K562 (cell line): ENCODE results near the gene EEFSEC. TPM values are rescaled to one million over a fixed set of nuclear protein-coding genes. Genes with fewer than 3 reads are reported as not detected.
A peak's percentile ranks its signal among the peaks of the same experiment; 100 is the strongest.

Experiments
- ATAC-seq: fragments of 200-7000 bp; cut with Tn5 transposase; 3 replicates; pipeline ENCODE4 v1.9.1; 2020; ENCODE audit warnings: moderate library complexity
- BruUV-seq: library from RNA; stranded (reverse); fragments of 400-500 nt; replicated peaks from 2 replicates; lab custom pipeline; 2021; lab: Mats Ljungman, UMichigan
- CTCF ChIA-PET: fragments of 300-600 bp; formaldehyde crosslinking; extraction: SDS; loops from one replicate; lab custom pipeline; 2021; ENCODE audit warnings: low intra/inter-chr PET ratio; lab: Yijun Ruan, JAX
- POLR2A ChIA-PET: fragments of 300-600, 350-650 bp; sonication (Branson Sonifier 250); formaldehyde crosslinking; extraction: SDS; loops from one replicate; lab custom pipeline; 2021; ENCODE audit warnings: antibody characterized with exemption, inconsistent platforms; lab: Yijun Ruan, JAX
- DNase-seq, 4 experiments: peaks; one replicate each; pipeline versions ENCODE4 v3.0.0 to v3.0.0-alpha.2; 2011 to 2018; ENCODE audit warnings: low spot score in 3 of 4, mixed read lengths in 3 of 4; ENCODE audit errors: extremely low read depth in 1 of 4
- FAIRE-seq: peaks from 2 replicates; lab custom pipeline; 2011; peaks lifted over from hg19 to GRCh38; lab: Jason Lieb, UNC
- H2AFZ ChIP-seq: 2 replicates; pipeline ENCODE4 v1.6.0; 2011; ENCODE audit warnings: low read depth, low read length, control low read depth, inconsistent platforms
- H3K27ac ChIP-seq: fragments of 200-600 bp; 3 replicates; pipeline ENCODE4 v1.8.0; 2011; ENCODE audit warnings: low read depth, mild to moderate bottlenecking, control low read depth, inconsistent platforms, low read length, moderate library complexity, mixed read lengths; ENCODE audit errors: extremely low read depth
- H3K27me3 ChIP-seq, 2 experiments: fragments of 300-600 bp in 1 of 2; 2 replicates in 1 of 2; 3 replicates in 1 of 2; pipeline versions ENCODE4 v1.6.0 to v1.8.0; 2011; ENCODE audit warnings: inconsistent platforms in 2 of 2, low read length in 2 of 2, mild to moderate bottlenecking in 1 of 2, mixed read lengths in 1 of 2, moderate library complexity in 1 of 2; ENCODE audit not compliant: control insufficient read depth in 2 of 2, insufficient read depth in 2 of 2
- H3K36me3 ChIP-seq: fragments of 300-600 bp; 3 replicates; pipeline ENCODE4 v1.8.0; 2011; ENCODE audit warnings: mild to moderate bottlenecking, low read length, inconsistent platforms; ENCODE audit not compliant: control insufficient read depth, insufficient read depth
- H3K4me1 ChIP-seq, 2 experiments: fragments of 200-600 bp in 1 of 2; replicated peaks in 1 of 2; 2 replicates in 1 of 2; 3 replicates in 1 of 2; pipeline versions ENCODE4 v1.5.1 to v1.8.0; 2011; ENCODE audit warnings: inconsistent platforms in 2 of 2, low read length in 2 of 2, mild to moderate bottlenecking in 1 of 2, mixed read lengths in 1 of 2, moderate library complexity in 1 of 2; ENCODE audit not compliant: control insufficient read depth in 2 of 2, insufficient read depth in 2 of 2
- H3K4me2 ChIP-seq: 2 replicates; pipeline ENCODE4 v1.6.1; 2011; ENCODE audit warnings: low read length, control low read depth, inconsistent platforms, mixed read lengths; ENCODE audit not compliant: insufficient read depth
- H3K4me3 ChIP-seq: fragments of 200-600 bp; sonication (generic), shearing (Covaris generic); 2 replicates; pipeline ENCODE4 v1.5.1; 2016; ENCODE audit warnings: control low read depth, inconsistent platforms
- H3K79me2 ChIP-seq: fragments of 200-600 bp; 3 replicates; pipeline ENCODE4 v1.8.0; 2011; ENCODE audit warnings: low read length, inconsistent platforms; ENCODE audit not compliant: control insufficient read depth, insufficient read depth
- H3K9ac ChIP-seq, 2 experiments: 2 replicates each; pipeline versions ENCODE4 v1.6.0 to v1.6.1; 2011; ENCODE audit warnings: low read depth in 2 of 2, low read length in 2 of 2, control low read depth in 1 of 2, inconsistent platforms in 1 of 2, mild to moderate bottlenecking in 1 of 2, mixed read lengths in 1 of 2; ENCODE audit not compliant: insufficient read depth in 1 of 2
- H3K9me1 ChIP-seq: one replicate; pipeline ENCODE4 v1.6.0; 2011; ENCODE audit warnings: inconsistent platforms, mild to moderate bottlenecking, low read length, moderate library complexity; ENCODE audit not compliant: control insufficient read depth, insufficient read depth
- H3K9me3 ChIP-seq: replicated peaks from 2 replicates; pipeline ENCODE4 v1.5.1; 2011; ENCODE audit warnings: low read depth, low read length, inconsistent platforms; ENCODE audit not compliant: control insufficient read depth, insufficient read depth
- H4K20me1 ChIP-seq: replicated peaks from 2 replicates; pipeline ENCODE4 v1.6.1; 2011; ENCODE audit warnings: low read length, inconsistent platforms, mixed read lengths; ENCODE audit not compliant: control insufficient read depth, insufficient read depth
- DDX20 ChIP-seq: fragments of 450-650 bp; IDR thresholded peaks from 2 replicates; pipeline ENCODE4 v1.6.1; 2016; ENCODE audit warnings: missing genetic modification characterization, low read depth, mild to moderate bottlenecking, missing compliant biosample characterization, moderate library complexity
- GATA2 ChIP-seq: sonication (generic); formaldehyde crosslinking; IDR thresholded peaks from 2 replicates; pipeline ENCODE4 v1.4.0; 2020; ENCODE audit warnings: mild to moderate bottlenecking, missing genetic modification reagents
- PCBP1 ChIP-seq: fragments of 200-400 bp; formaldehyde crosslinking; IDR thresholded peaks from 2 replicates; pipeline ENCODE4 v1.6.1; 2018; ENCODE audit warnings: mild to moderate bottlenecking, low read depth, low read length; ENCODE audit not compliant: poor library complexity, severe bottlenecking
- POLR2AphosphoS5 ChIP-seq: IDR thresholded peaks from 2 replicates; pipeline ENCODE4 v1.6.1; 2011; ENCODE audit warnings: mild to moderate bottlenecking, low read depth, low read length, moderate library complexity; ENCODE audit not compliant: control insufficient read depth, insufficient read depth
- POLR3G ChIP-seq: IDR thresholded peaks from 2 replicates; pipeline ENCODE4 v1.6.1; 2011; ENCODE audit not compliant: insufficient read length, insufficient replicate concordance; ENCODE audit errors: extremely low read depth
- TAF9B ChIP-seq: fragments of 450-650 bp; IDR thresholded peaks from 2 replicates; pipeline ENCODE4 v1.6.1; 2018; ENCODE audit warnings: mild to moderate bottlenecking; ENCODE audit not compliant: partially characterized antibody
- TBL1XR1 ChIP-seq, 2 experiments: IDR thresholded peaks; 2 replicates each; pipeline ENCODE4 v1.6.1; 2012; ENCODE audit warnings: improper control_type of control experiment in 2 of 2, low read length in 2 of 2, mild to moderate bottlenecking in 1 of 2
- ZNF23 ChIP-seq: fragments of 250-450 bp; sonication (Bioruptor Pico); IDR thresholded peaks from 2 replicates; pipeline ENCODE4 v1.4.0; 2020; ENCODE audit warnings: mild to moderate bottlenecking
- ZNF436 ChIP-seq: fragments of 250-450, 450-650 bp; sonication (Bioruptor Pico); formaldehyde crosslinking; IDR thresholded peaks from 2 replicates; pipeline ENCODE4 v1.7.0; 2020; ENCODE audit warnings: mild to moderate bottlenecking
- ZNF551 ChIP-seq: fragments of 250-450 bp; sonication (Bioruptor Pico); IDR thresholded peaks from 2 replicates; pipeline ENCODE4 v1.5.0; 2021; ENCODE audit warnings: mild to moderate bottlenecking, moderate library complexity
- WGBS: fragments of 100-300 bp; shearing (Covaris generic); methylation state at CpG from one replicate; pipeline ENCODE4 v1.1.6; 2016; ENCODE audit warnings: low coverage, mixed read lengths; ENCODE audit not compliant: insufficient coverage; ENCODE audit errors: missing lambda C conversion rate; 5-methylcytosine and 5-hydroxymethylcytosine counted together
- in situ Hi-C: fragments of 300-500 bp; cut with MboI; formaldehyde crosslinking; loops from 4 replicates; pipeline ENCODE4 v1.15.0; 2018; ENCODE audit warnings: inconsistent platforms, mixed read lengths
- intact Hi-C: fragments of 100-400 bp; cut with micrococcal nuclease; formaldehyde crosslinking; loops from 2 replicates; pipeline ENCODE4 v1.14.2; 2022
- polyA plus RNA-seq, 8 experiments: library from polyadenylated mRNA; depleted of rRNA in 4 of 8; stranded (reverse) in 5 of 8; unstranded in 3 of 8; fragments of >200 nt; fragmentation: Nextera tagmentation in 2 of 8; fragmentation: Illumina TruSeq in 1 of 8; extraction: Ambion mirVana in 2 of 8; extraction: Trizol in 1 of 8; gene quantifications; 2 replicates each; pipeline versions ENCODE4 v1.2.1 to v1.2.3, GENCODE V29; 2011 to 2014; ENCODE audit warnings: inconsistent platforms in 1 of 8, missing spikeins in 1 of 8
- total RNA-seq, 7 experiments: library from RNA; depleted of rRNA in 6 of 7; stranded (reverse); fragments of >200 nt in 6 of 7; fragmentation: Illumina TruSeq in 2 of 7; extraction: Trizol in 2 of 7; gene quantifications; 2 replicates each; pipeline versions ENCODE4 v1.2.1 to v1.2.3, GENCODE V29; 2011 to 2021; ENCODE audit warnings: low replicate concordance in 1 of 7
- TF ChIP-seq, protein P1 (sequence below): fragments of 250-450 bp; sonication (Bioruptor Pico); IDR thresholded peaks from 2 replicates; pipeline ENCODE4 v1.5.0; 2022; ENCODE audit warnings: mild to moderate bottlenecking
- TF ChIP-seq, protein P2 (sequence below): fragments of 250-450 bp; sonication (Bioruptor Pico); IDR thresholded peaks from 2 replicates; pipeline ENCODE4 v1.5.0; 2020; ENCODE audit warnings: mild to moderate bottlenecking, borderline replicate concordance
- TF ChIP-seq, protein P3 (sequence below): sonication (generic); formaldehyde crosslinking; IDR thresholded peaks from 2 replicates; pipeline ENCODE4 v1.8.1; 2023; ENCODE audit warnings: missing genetic modification reagents, mild to moderate bottlenecking, borderline replicate concordance

EEFSEC gene
- total and polyA plus RNA-seq, 9 of the 15 experiments (the other 6 are each of a cell fraction or from before 2014, with no cell fraction given), result 0.35 to 11.8 (median 7.7) TPM

DNA sequence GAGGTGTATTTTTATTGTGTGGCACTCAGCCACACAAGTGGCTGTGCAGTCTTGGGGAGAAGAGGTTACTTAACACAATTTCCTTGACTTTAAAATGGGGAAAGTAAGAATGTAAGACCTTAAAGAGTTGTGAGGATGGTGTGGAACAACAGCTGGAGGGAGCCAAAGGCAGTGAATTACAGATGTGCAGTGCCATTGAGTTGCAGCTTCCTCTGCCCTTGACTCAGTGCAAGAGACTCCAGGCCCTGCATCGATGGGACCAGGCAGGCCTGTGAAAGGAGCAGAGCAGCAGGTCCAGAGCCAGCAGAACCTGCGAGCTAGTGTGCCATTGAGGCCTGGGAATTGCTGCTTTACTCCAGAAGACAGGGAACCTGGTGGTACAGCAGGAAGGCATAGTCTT lies 27.2 kb downstream of the EEFSEC start:
- Histone ChIP-seq H3K27me3 (no peaks in the 10 kb centered on the region), H4K20me1 (no peaks in the 10 kb centered on the region), H3K4me1 (no peaks in the 10 kb centered on the region; a peak in 1 of 5 replicates), H3K27ac (no peak overlapping the region), H2AFZ (no peak overlapping the region), H3K79me2 (peaks cover 3% of the 10 kb centered on the region; the same call in 1 of the 3 replicates), H3K36me3 (no peaks in the 10 kb centered on the region), H3K9me1 (no peaks in the 10 kb centered on the region), H3K9me3 (no peaks in the 10 kb centered on the region), H3K4me2 (no peak overlapping the region), H3K4me3 (no peak overlapping the region), H3K9ac (no peak overlapping the region)
- WGBS, result 56% methylated on average over 2 of the region's 2 CpGs
- POLR2A ChIA-PET, result interaction anchor here (0.6 to 0.8 kb wide), 2 partner anchors 10 to 1370 kb away, joined by 3 read pairs; no protein-coding TSS in a partner anchor
- BruUV-seq, result no TSS peak
- intact Hi-C loops (no loop called here), in situ Hi-C loops (no loop called here)
- no peak for FAIRE-seq
- ATAC-seq, result peak; percentile 33; the same call in 2 of the 3 replicates
- CTCF ChIA-PET, result no interaction called here
- no peak for DNase-seq
- TF ChIP-seq, protein P1, sequence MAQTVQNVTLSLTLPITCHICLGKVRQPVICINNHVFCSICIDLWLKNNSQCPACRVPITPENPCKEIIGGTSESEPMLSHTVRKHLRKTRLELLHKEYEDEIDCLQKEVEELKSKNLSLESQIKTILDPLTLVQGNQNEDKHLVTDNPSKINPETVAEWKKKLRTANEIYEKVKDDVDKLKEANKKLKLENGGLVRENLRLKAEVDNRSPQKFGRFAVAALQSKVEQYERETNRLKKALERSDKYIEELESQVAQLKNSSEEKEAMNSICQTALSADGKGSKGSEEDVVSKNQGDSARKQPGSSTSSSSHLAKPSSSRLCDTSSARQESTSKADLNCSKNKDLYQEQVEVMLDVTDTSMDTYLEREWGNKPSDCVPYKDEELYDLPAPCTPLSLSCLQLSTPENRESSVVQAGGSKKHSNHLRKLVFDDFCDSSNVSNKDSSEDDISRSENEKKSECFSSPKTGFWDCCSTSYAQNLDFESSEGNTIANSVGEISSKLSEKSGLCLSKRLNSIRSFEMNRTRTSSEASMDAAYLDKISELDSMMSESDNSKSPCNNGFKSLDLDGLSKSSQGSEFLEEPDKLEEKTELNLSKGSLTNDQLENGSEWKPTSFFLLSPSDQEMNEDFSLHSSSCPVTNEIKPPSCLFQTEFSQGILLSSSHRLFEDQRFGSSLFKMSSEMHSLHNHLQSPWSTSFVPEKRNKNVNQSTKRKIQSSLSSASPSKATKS (CRISPR knock-in tag), result no peak
- TF ChIP-seq, protein P2, sequence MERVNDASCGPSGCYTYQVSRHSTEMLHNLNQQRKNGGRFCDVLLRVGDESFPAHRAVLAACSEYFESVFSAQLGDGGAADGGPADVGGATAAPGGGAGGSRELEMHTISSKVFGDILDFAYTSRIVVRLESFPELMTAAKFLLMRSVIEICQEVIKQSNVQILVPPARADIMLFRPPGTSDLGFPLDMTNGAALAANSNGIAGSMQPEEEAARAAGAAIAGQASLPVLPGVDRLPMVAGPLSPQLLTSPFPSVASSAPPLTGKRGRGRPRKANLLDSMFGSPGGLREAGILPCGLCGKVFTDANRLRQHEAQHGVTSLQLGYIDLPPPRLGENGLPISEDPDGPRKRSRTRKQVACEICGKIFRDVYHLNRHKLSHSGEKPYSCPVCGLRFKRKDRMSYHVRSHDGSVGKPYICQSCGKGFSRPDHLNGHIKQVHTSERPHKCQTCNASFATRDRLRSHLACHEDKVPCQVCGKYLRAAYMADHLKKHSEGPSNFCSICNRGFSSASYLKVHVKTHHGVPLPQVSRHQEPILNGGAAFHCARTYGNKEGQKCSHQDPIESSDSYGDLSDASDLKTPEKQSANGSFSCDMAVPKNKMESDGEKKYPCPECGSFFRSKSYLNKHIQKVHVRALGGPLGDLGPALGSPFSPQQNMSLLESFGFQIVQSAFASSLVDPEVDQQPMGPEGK (CRISPR knock-in tag), result no peak
- TF ChIP-seq GATA2 (CRISPR knock-in tag) (no peak), POLR3G (no peak), DDX20 (tag) (no peak), POLR2AphosphoS5 (no peak), TBL1XR1 (IDR thresholded peaks at IDR 0.05; ENCODE audit: low read length in 2 of 2) (no peak), ZNF551 (no peak), ZNF23 (CRISPR knock-in tag) (no peak), ZNF436 (CRISPR knock-in tag) (no peak), PCBP1 (no peak), TAF9B (no peak)
- TF ChIP-seq, protein P3, sequence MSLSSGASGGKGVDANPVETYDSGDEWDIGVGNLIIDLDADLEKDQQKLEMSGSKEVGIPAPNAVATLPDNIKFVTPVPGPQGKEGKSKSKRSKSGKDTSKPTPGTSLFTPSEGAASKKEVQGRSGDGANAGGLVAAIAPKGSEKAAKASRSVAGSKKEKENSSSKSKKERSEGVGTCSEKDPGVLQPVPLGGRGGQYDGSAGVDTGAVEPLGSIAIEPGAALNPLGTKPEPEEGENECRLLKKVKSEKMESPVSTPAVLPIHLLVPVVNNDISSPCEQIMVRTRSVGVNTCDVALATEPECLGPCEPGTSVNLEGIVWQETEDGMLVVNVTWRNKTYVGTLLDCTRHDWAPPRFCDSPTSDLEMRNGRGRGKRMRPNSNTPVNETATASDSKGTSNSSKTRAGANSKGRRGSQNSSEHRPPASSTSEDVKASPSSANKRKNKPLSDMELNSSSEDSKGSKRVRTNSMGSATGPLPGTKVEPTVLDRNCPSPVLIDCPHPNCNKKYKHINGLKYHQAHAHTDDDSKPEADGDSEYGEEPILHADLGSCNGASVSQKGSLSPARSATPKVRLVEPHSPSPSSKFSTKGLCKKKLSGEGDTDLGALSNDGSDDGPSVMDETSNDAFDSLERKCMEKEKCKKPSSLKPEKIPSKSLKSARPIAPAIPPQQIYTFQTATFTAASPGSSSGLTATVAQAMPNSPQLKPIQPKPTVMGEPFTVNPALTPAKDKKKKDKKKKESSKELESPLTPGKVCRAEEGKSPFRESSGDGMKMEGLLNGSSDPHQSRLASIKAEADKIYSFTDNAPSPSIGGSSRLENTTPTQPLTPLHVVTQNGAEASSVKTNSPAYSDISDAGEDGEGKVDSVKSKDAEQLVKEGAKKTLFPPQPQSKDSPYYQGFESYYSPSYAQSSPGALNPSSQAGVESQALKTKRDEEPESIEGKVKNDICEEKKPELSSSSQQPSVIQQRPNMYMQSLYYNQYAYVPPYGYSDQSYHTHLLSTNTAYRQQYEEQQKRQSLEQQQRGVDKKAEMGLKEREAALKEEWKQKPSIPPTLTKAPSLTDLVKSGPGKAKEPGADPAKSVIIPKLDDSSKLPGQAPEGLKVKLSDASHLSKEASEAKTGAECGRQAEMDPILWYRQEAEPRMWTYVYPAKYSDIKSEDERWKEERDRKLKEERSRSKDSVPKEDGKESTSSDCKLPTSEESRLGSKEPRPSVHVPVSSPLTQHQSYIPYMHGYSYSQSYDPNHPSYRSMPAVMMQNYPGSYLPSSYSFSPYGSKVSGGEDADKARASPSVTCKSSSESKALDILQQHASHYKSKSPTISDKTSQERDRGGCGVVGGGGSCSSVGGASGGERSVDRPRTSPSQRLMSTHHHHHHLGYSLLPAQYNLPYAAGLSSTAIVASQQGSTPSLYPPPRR (CRISPR knock-in tag), result no peak
